Nephron progenitor cell (in vitro differentiated cells): Measurements from ENCODE around the gene APLN.
A peak's percentile ranks its signal among the peaks of the same experiment; 100 is the strongest.

Source experiments
- DNase-seq: peaks from one replicate; pipeline ENCODE4 v3.0.0; 2021
- H3K27ac Mint-ChIP-seq: 2 replicates; pipeline ENCODE4 v1.8.0; 2021; ENCODE audit warnings: mild to moderate bottlenecking, moderate library complexity, mixed read lengths
- H3K27me3 Mint-ChIP-seq: 2 replicates; pipeline ENCODE4 v1.8.0; 2021; ENCODE audit warnings: mild to moderate bottlenecking, low read depth, mixed read lengths; ENCODE audit not compliant: poor library complexity
- H3K36me3 Mint-ChIP-seq: 2 replicates; pipeline ENCODE4 v1.8.0; 2021; ENCODE audit warnings: low read depth, mixed read lengths
- H3K4me1 Mint-ChIP-seq: 2 replicates; pipeline ENCODE4 v1.8.0; 2021; ENCODE audit warnings: mixed read lengths
- H3K4me3 Mint-ChIP-seq: 2 replicates; pipeline ENCODE4 v1.8.0; 2021; ENCODE audit warnings: mild to moderate bottlenecking, moderate library complexity, mixed read lengths
- H3K9me3 Mint-ChIP-seq: 2 replicates; pipeline ENCODE4 v1.8.0; 2021; ENCODE audit warnings: mild to moderate bottlenecking, moderate library complexity, mixed read lengths
- CTCF ChIP-seq: fragments of 200-600 bp; sonication (generic); IDR thresholded peaks from 2 replicates; pipeline ENCODE4 v1.5.0; 2021; ENCODE audit warnings: antibody characterized with exemption

Gene APLN

GRCh38 chrX:129606918-129607317, 47.8 kb downstream of the APLN start:
- H3K36me3 Mint-ChIP-seq = peaks cover 6% of the 10 kb centered on the region
- H3K27me3 Mint-ChIP-seq = peaks cover 42% of the 10 kb centered on the region
- H3K4me3 Mint-ChIP-seq = no peak overlapping the region
- H3K27ac Mint-ChIP-seq = no peak overlapping the region
- DNase-seq = peak; percentile 77
- peaks cover 6% of the 10 kb centered on the region for H3K9me3 Mint-ChIP-seq
- TF ChIP-seq CTCF = peak; percentile 76
- H3K4me1 Mint-ChIP-seq = peaks cover 32% of the 10 kb centered on the region

GRCh38 chrX:129600981-129601424, 53.8 kb downstream of the APLN start:
- Mint-ChIP-seq H3K36me3 (peaks cover 28% of the 10 kb centered on the region), H3K27me3 (peaks cover 4% of the 10 kb centered on the region), H3K27ac (no peak overlapping the region), H3K4me1 (peaks cover 46% of the 10 kb centered on the region), H3K9me3 (no peaks in the 10 kb centered on the region), H3K4me3 (no peak overlapping the region)
- TF ChIP-seq CTCF = peak; percentile 61
- peak; percentile 21 for DNase-seq

GRCh38 chrX:129599996-129600395, 54.8 kb downstream of the APLN start:
- Mint-ChIP-seq H3K9me3 (no peaks in the 10 kb centered on the region), H3K4me1 (peaks cover 37% of the 10 kb centered on the region), H3K4me3 (no peak overlapping the region), H3K36me3 (peaks cover 28% of the 10 kb centered on the region), H3K27me3 (no peaks in the 10 kb centered on the region), H3K27ac (peak overlapping the region; percentile 25)
- DNase-seq = no peak
- TF ChIP-seq CTCF = no peak

GRCh38 chrX:129599499-129599898, 55.3 kb downstream of the APLN start:
- Mint-ChIP-seq H3K27ac (peak overlapping the region; percentile 25), H3K36me3 (peaks cover 28% of the 10 kb centered on the region), H3K4me3 (no peak overlapping the region), H3K27me3 (no peaks in the 10 kb centered on the region), H3K4me1 (peaks cover 37% of the 10 kb centered on the region), H3K9me3 (no peaks in the 10 kb centered on the region)
- no peak for TF ChIP-seq CTCF
- no peak for DNase-seq

- no peak for TF ChIP-seq CTCF
- Mint-ChIP-seq H3K9me3 (no peaks in the 10 kb centered on the region), H3K27ac (peak overlapping the region; percentile 89), H3K4me1 (peaks cover 31% of the 10 kb centered on the region), H3K27me3 (no peaks in the 10 kb centered on the region), H3K4me3 (no peak overlapping the region), H3K36me3 (peaks cover 30% of the 10 kb centered on the region)
- DNase-seq = no peak
Measured at GRCh38 chrX:129597905-129598304, 56.9 kb downstream of the APLN start.

- no peak for DNase-seq
- Mint-ChIP-seq H3K27me3 (no peaks in the 10 kb centered on the region), H3K9me3 (no peaks in the 10 kb centered on the region), H3K36me3 (peaks cover 38% of the 10 kb centered on the region), H3K4me1 (peaks cover 20% of the 10 kb centered on the region), H3K27ac (no peak overlapping the region), H3K4me3 (no peak overlapping the region)
- no peak for TF ChIP-seq CTCF
Measured at GRCh38 chrX:129596077-129596476, 58.7 kb downstream of the APLN start.
